GM21619 (cell line): ENCODE results near the gene PPP1R9B.

Experiments
- ATAC-seq: cut with Tn5 transposase; IDR thresholded peaks from one replicate; pipeline ENCODE4 v1.9.1; 2021; ENCODE audit not compliant: unreplicated experiment

PPP1R9B gene

GRCh38 chr17:50187751-50188530 lies 37.5 kb upstream of the PPP1R9B start:
- ATAC-seq, result no peak

- ATAC-seq, result no peak
Measured at GRCh38 chr17:50187394-50187725, 36.9 kb upstream of the PPP1R9B start.

- ATAC-seq, result no peak
Measured at GRCh38 chr17:50186661-50187393, 36.4 kb upstream of the PPP1R9B start.

- ATAC-seq, result no peak
Measured at GRCh38 chr17:50185631-50186471, 35.4 kb upstream of the PPP1R9B start.

GRCh38 chr17:50184611-50185398 lies 34.3 kb upstream of the PPP1R9B start:
- ATAC-seq, result no peak

- no peak for ATAC-seq
Measured at GRCh38 chr17:50184064-50184463, 33.6 kb upstream of the PPP1R9B start.

- ATAC-seq, result no peak
Measured at GRCh38 chr17:50183421-50183994, 33.0 kb upstream of the PPP1R9B start.

- ATAC-seq, result no peak
Measured at GRCh38 chr17:50182783-50183420, 32.4 kb upstream of the PPP1R9B start.

GRCh38 chr17:50181591-50182560 lies 31.4 kb upstream of the PPP1R9B start:
- ATAC-seq, result no peak

- ATAC-seq, result no peak
Measured at GRCh38 chr17:50181144-50181543, 30.7 kb upstream of the PPP1R9B start.

- no peak for ATAC-seq
Measured at GRCh38 chr17:50180620-50181019, 30.1 kb upstream of the PPP1R9B start.

GRCh38 chr17:50180111-50180510 lies 29.6 kb upstream of the PPP1R9B start:
- no peak for ATAC-seq

- peak; percentile 71 for ATAC-seq
Measured at GRCh38 chr17:50177983-50178834, 27.7 kb upstream of the PPP1R9B start.

- ATAC-seq, result no peak
Measured at GRCh38 chr17:50177476-50177875, 27.0 kb upstream of the PPP1R9B start.

GRCh38 chr17:50176559-50177357 lies 26.3 kb upstream of the PPP1R9B start:
- ATAC-seq, result no peak

GRCh38 chr17:50175035-50175807 lies 24.7 kb upstream of the PPP1R9B start:
- ATAC-seq, result no peak
